A673 (cell line): ENCODE data around the gene CNPPD1. TPM values are rescaled to one million over a fixed set of nuclear protein-coding genes. Genes with fewer than 3 reads are reported as not detected.

Source experiments
- BruUV-seq: library from RNA; stranded (reverse); fragments of 400-500 nt; replicated peaks from 2 replicates; lab custom pipeline; 2021; lab: Mats Ljungman, UMichigan
- CTCF ChIA-PET: fragments of 300-600 bp; sonication (Branson Sonifier 250); formaldehyde crosslinking; loops from one replicate; lab custom pipeline; 2022; ENCODE audit warnings: antibody characterized with exemption; lab: Charles Lee
- POLR2A ChIA-PET: fragments of 300-600 bp; sonication (Branson Sonifier 250); formaldehyde crosslinking; loops from one replicate; lab custom pipeline; 2022; ENCODE audit warnings: antibody characterized with exemption; ENCODE audit not compliant: low non-redundant PET; lab: Charles Lee
- DNase-seq: peaks from one replicate; pipeline ENCODE4 v3.0.0-alpha.2; 2015; ENCODE audit warnings: low spot score
- H3K27ac ChIP-seq: fragments of 200-600 bp; sonication (generic); 2 replicates; pipeline ENCODE4 v1.5.1; 2016; ENCODE audit warnings: mixed run types, low read depth, mild to moderate bottlenecking, mixed read lengths, antibody characterized with exemption, low read length; ENCODE audit not compliant: poor library complexity, severe bottlenecking
- H3K27me3 ChIP-seq: fragments of 200-600 bp; sonication (generic); replicated peaks from 2 replicates; pipeline ENCODE4 v1.6.1; 2017; ENCODE audit warnings: mixed run types, low read depth, mild to moderate bottlenecking, mixed read lengths, antibody characterized with exemption, low read length; ENCODE audit not compliant: insufficient read depth, poor library complexity
- H3K36me3 ChIP-seq: fragments of 200-600 bp; sonication (generic); 2 replicates; pipeline ENCODE4 v1.6.1; 2016; ENCODE audit warnings: mixed run types, mild to moderate bottlenecking, mixed read lengths, antibody characterized with exemption, low read length; ENCODE audit not compliant: insufficient read depth, poor library complexity, severe bottlenecking
- H3K4me1 ChIP-seq: fragments of 200-600 bp; sonication (generic); 2 replicates; pipeline ENCODE4 v1.6.1; 2017; ENCODE audit warnings: mixed run types, mild to moderate bottlenecking, mixed read lengths, antibody characterized with exemption, low read length; ENCODE audit not compliant: insufficient read depth, poor library complexity, severe bottlenecking
- H3K4me3 ChIP-seq: fragments of 200-600 bp; sonication (generic); 2 replicates; pipeline ENCODE4 v1.5.1; 2016; ENCODE audit warnings: low read depth, mixed run types, mild to moderate bottlenecking, mixed read lengths, low read length; ENCODE audit not compliant: poor library complexity, severe bottlenecking
- H3K9me3 ChIP-seq: fragments of 200-600 bp; sonication (generic); 2 replicates; pipeline ENCODE4 v1.6.1; 2016; ENCODE audit warnings: mixed run types, low read depth, mild to moderate bottlenecking, mixed read lengths, antibody characterized with exemption, low read length; ENCODE audit not compliant: poor library complexity, severe bottlenecking
- CTCF ChIP-seq: fragments of 300-800, 200-600 bp; sonication (generic); conservative IDR thresholded peaks from 2 replicates; pipeline ENCODE4 v1.5.1; 2017; ENCODE audit warnings: low read depth, mild to moderate bottlenecking, antibody characterized with exemption, low read length, moderate library complexity, mixed read lengths
- EZH2 ChIP-seq: fragments of 200-600 bp; sonication (generic); IDR thresholded peaks from 2 replicates; pipeline ENCODE4 v1.6.1; 2017; ENCODE audit warnings: borderline replicate concordance, low read depth, mild to moderate bottlenecking, mixed read lengths, antibody characterized with exemption, low read length; ENCODE audit not compliant: poor library complexity, severe bottlenecking
- intact Hi-C: fragments of 100-400 bp; cut with micrococcal nuclease; formaldehyde crosslinking; loops from one replicate; pipeline ENCODE4 v1.10.0; 2022; ENCODE audit not compliant: unreplicated experiment
- total RNA-seq: library from RNA; stranded (reverse); gene quantifications from 2 replicates; pipeline ENCODE4 v1.2.3, GENCODE V29; 2021

CNPPD1 gene
- total RNA-seq, 1 experiment from 2014 or later: 38.0 TPM

DNA sequence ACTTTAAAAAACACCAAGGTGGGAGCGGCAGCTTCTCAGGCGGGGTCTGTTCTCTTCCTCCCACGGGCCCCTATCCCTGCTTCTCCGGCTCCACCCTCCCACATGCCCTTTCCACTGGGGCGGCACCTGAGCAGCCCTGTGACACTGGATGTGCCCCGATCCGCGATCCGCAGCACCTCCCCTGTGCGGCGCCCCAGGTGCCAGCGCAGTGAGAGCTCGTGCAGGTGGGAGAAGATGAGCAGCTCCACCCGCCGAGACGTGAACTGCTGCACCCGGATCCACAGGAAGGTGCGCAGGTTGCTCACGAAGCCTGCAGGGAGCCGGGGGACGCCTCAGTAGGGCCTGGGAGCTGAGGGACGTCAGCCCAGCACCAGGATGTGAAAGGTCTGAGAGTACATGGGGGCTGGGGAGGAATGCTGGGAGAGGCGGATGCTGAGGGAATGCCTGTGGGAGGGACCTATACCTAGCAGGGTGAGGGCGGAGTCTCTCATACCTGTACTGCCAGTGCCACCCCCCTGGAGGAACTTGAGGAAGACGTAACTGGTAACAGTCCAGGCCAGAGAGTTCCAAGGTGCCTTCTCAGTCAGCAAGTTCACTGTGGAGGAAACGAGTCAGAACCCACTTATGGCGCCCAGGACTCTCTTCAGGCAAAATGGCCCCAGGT lies 39.3 kb upstream of the CNPPD1 start:
- no TSS peak for BruUV-seq
- Histone ChIP-seq H3K27ac (peak overlapping the region; percentile 91), H3K9me3 (no peaks in the 10 kb centered on the region), H3K36me3 (peaks cover 63% of the 10 kb centered on the region), H3K4me3 (peak overlapping the region; percentile 66), H3K27me3 (no peaks in the 10 kb centered on the region), H3K4me1 (peaks cover 23% of the 10 kb centered on the region)
- no peak for TF ChIP-seq EZH2
- no peak for TF ChIP-seq CTCF
- intact Hi-C loops: loop anchor here (5.0 kb wide), 1 partner anchor 39 kb away; the partner anchor contains the start of genes CNPPD1 and RETREG2
- no peak for DNase-seq
- CTCF ChIA-PET: no interaction called here
- POLR2A ChIA-PET: no interaction called here

DNA sequence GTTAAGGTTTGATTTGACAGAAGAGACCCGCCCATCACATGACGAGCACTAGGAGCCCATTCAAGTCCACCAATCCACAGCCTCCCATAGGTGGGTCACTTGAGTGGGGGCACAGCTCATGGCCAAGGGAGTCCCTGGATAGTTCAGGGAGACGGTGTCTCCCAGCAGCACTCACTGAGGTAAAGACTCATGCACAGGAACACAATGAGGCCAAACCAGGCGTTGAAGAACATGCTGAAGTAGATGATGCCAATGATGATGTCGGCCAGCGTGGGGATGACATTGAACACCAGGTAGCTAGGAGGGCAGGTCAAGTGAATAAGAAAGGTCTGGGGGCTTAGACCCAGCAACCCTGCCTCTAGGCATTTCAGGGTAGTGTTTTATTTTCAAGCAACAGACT lies 38.1 kb upstream of the CNPPD1 start:
- intact Hi-C loops: loop anchor here (5.0 kb wide), 1 partner anchor 37 kb away; the partner anchor contains the start of genes CNPPD1 and RETREG2
- Histone ChIP-seq H3K36me3 (peaks cover 63% of the 10 kb centered on the region), H3K4me3 (no peak overlapping the region), H3K9me3 (no peaks in the 10 kb centered on the region), H3K27ac (no peak overlapping the region), H3K27me3 (no peaks in the 10 kb centered on the region), H3K4me1 (peaks cover 23% of the 10 kb centered on the region)
- ChIA-PET POLR2A (no interaction called here), CTCF (no interaction called here)
- TF ChIP-seq EZH2 (no peak), CTCF (no peak)
- BruUV-seq: no TSS peak
- DNase-seq: no peak

DNA sequence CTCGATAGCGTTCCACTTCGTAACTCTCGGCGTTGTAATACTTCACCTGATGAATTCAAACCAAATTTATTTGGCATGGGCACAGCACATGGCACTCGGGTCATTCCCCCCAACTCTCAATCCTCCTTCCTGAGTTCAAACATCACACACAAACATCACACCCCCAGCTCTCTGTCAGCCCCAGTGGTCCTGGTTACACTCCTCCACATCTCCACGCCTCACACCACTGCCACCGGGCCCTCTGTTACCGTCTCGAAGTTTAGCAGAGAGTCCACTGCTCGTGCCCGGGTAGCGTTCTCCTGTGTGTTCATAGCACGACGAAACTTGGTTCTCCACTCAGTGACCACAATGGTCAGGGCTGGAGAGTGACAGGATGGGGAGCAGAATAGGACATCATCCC lies 37.4 kb upstream of the CNPPD1 start:
- intact Hi-C loops: no loop called here
- DNase-seq: no peak
- CTCF ChIA-PET: no interaction called here

More for the DNA sequence above, 37.4 kb upstream of the CNPPD1 start:
- no TSS peak for BruUV-seq
- Histone ChIP-seq H3K9me3 (no peaks in the 10 kb centered on the region), H3K36me3 (peaks cover 65% of the 10 kb centered on the region), H3K4me3 (no peak overlapping the region), H3K4me1 (peaks cover 18% of the 10 kb centered on the region), H3K27me3 (no peaks in the 10 kb centered on the region), H3K27ac (no peak overlapping the region)
- POLR2A ChIA-PET: no interaction called here
- TF ChIP-seq EZH2: no peak
- no peak for TF ChIP-seq CTCF
